CD14-positive monocyte (primary cell): ENCODE data around the gene PCED1A. TPM values are rescaled to one million over a fixed set of nuclear protein-coding genes. Genes with fewer than 3 reads are reported as not detected.
A peak's percentile ranks its signal among the peaks of the same experiment; 100 is the strongest.

Experiments used
- DNase-seq, 3 donors: peaks; one replicate each; pipeline ENCODE4 v3.0.0-alpha.2; 2011 to 2022
- H2AFZ ChIP-seq: 2 replicates; pipeline ENCODE4 v1.6.0; 2012; ENCODE audit warnings: mild to moderate bottlenecking, low read depth, low read length, inconsistent platforms; ENCODE audit not compliant: insufficient read depth, poor library complexity, severe bottlenecking
- H3K27ac ChIP-seq, 2 donors: 1 replicate in 1 of 2; 2 replicates in 1 of 2; pipeline ENCODE4 v1.5.1; 2012 to 2013; ENCODE audit warnings: low read length in 2 of 2, control low read depth in 1 of 2, inconsistent platforms in 1 of 2, low read depth in 1 of 2, mild to moderate bottlenecking in 1 of 2
- H3K27me3 ChIP-seq, 2 donors: one replicate each; pipeline versions ENCODE4 v1.6.0 to v1.6.1; 2011 to 2013; ENCODE audit warnings: low read length in 2 of 2; ENCODE audit not compliant: control insufficient read depth in 2 of 2, insufficient read depth in 2 of 2
- H3K36me3 ChIP-seq, 2 donors: replicated peaks in 1 of 2; 1 replicate in 1 of 2; 2 replicates in 1 of 2; pipeline versions ENCODE4 v1.5.1 to v1.6.1; 2012 to 2013; ENCODE audit warnings: low read length in 2 of 2, control low read depth in 1 of 2, inconsistent platforms in 1 of 2, mild to moderate bottlenecking in 1 of 2; ENCODE audit not compliant: insufficient read depth in 2 of 2, control insufficient read depth in 1 of 2
- H3K4me1 ChIP-seq, 2 donors: 1 replicate in 1 of 2; 2 replicates in 1 of 2; pipeline versions ENCODE4 v1.5.1 to v1.6.1; 2012 to 2013; ENCODE audit warnings: low read length in 2 of 2, control low read depth in 1 of 2, inconsistent platforms in 1 of 2, mild to moderate bottlenecking in 1 of 2, moderate library complexity in 1 of 2; ENCODE audit not compliant: insufficient read depth in 2 of 2, control insufficient read depth in 1 of 2
- H3K4me2 ChIP-seq: replicated peaks from 2 replicates; pipeline ENCODE3; 2012; ENCODE audit warnings: low read length, moderate library complexity, mild to moderate bottlenecking; ENCODE audit not compliant: poor library complexity, severe bottlenecking; ENCODE audit errors: extremely low read depth
- H3K4me3 ChIP-seq, 3 experiments: fragments of 200-600 bp in 1 of 3; sonication (generic) in 1 of 3; replicated peaks in 1 of 3; 1 replicate in 2 of 3; 2 replicates in 1 of 3; pipeline ENCODE4 v1.5.1; 2011 to 2013; ENCODE audit warnings: low read length in 3 of 3, mild to moderate bottlenecking in 3 of 3, control low read depth in 2 of 3, low read depth in 2 of 3, inconsistent platforms in 1 of 3, moderate library complexity in 1 of 3
- H3K79me2 ChIP-seq: 2 replicates; pipeline ENCODE4 v1.6.0; 2012; ENCODE audit warnings: mild to moderate bottlenecking, control low read depth, inconsistent platforms, low read length, moderate library complexity; ENCODE audit not compliant: insufficient read depth
- H3K9ac ChIP-seq: 2 replicates; pipeline ENCODE4 v1.6.0; 2017; ENCODE audit warnings: low read length, mild to moderate bottlenecking; ENCODE audit not compliant: insufficient read depth, poor library complexity, severe bottlenecking
- H3K9me3 ChIP-seq, 2 donors: replicated peaks in 1 of 2; 1 replicate in 1 of 2; 2 replicates in 1 of 2; pipeline versions ENCODE4 v1.5.1 to v1.6.1; 2012 to 2013; ENCODE audit warnings: low read length in 2 of 2, control low read depth in 1 of 2; ENCODE audit not compliant: control insufficient read depth in 1 of 2, insufficient read depth in 1 of 2
- H4K20me1 ChIP-seq: 2 replicates; pipeline ENCODE4 v1.6.0; 2012; ENCODE audit warnings: mild to moderate bottlenecking, low read length, control low read depth, moderate library complexity; ENCODE audit not compliant: insufficient read depth
- H3K27ac Mint-ChIP-seq, 7 donors: one replicate each; pipeline ENCODE4 v1.8.0; 2020; ENCODE audit warnings: mild to moderate bottlenecking in 7 of 7, mixed read lengths in 7 of 7, moderate library complexity in 6 of 7, inconsistent platforms in 2 of 7
- H3K27me3 Mint-ChIP-seq, 3 donors: one replicate each; pipeline ENCODE4 v1.8.0; 2021 to 2022; ENCODE audit warnings: low read depth in 3 of 3, mild to moderate bottlenecking in 3 of 3, mixed read lengths in 3 of 3, moderate library complexity in 3 of 3, inconsistent platforms in 1 of 3
- H3K36me3 Mint-ChIP-seq, 2 donors: one replicate each; pipeline ENCODE4 v1.8.0; 2020; ENCODE audit warnings: mixed read lengths in 2 of 2, inconsistent platforms in 1 of 2, mild to moderate bottlenecking in 1 of 2
- H3K4me1 Mint-ChIP-seq: one replicate; pipeline ENCODE4 v1.8.0; 2020; ENCODE audit warnings: mild to moderate bottlenecking, mixed read lengths
- H3K4me3 Mint-ChIP-seq, 2 donors: one replicate each; pipeline ENCODE4 v1.8.0; 2020; ENCODE audit warnings: mild to moderate bottlenecking in 2 of 2, mixed read lengths in 2 of 2, moderate library complexity in 1 of 2
- H3K9me3 Mint-ChIP-seq, 7 donors: one replicate each; pipeline ENCODE4 v1.8.0; 2020 to 2022; ENCODE audit warnings: mixed read lengths in 7 of 7, mild to moderate bottlenecking in 6 of 7, moderate library complexity in 6 of 7, inconsistent platforms in 2 of 7
- WGBS: methylation state at CpG from one replicate; pipeline ENCODE4 v1.1.5; 2013; ENCODE audit warnings: missing lambda C conversion rate; ENCODE audit not compliant: insufficient coverage; 5-methylcytosine and 5-hydroxymethylcytosine counted together
- intact Hi-C, 2 donors: fragments of 100-400 bp; cut with micrococcal nuclease; formaldehyde crosslinking; loops; one replicate each; pipeline versions ENCODE4 v1.15.0 to v1.15.1; 2023
- polyA plus RNA-seq, 3 donors: library from polyadenylated mRNA; depleted of rRNA in 1 of 3; unstranded in 2 of 3; stranded (reverse) in 1 of 3; fragments of 300-500 nt in 2 of 3; fragments of >200 nt in 1 of 3; fragmentation: Illumina TruSeq in 2 of 3; gene quantifications; 1 replicate in 2 of 3; 2 replicates in 1 of 3; pipeline ENCODE4 v1.2.3, GENCODE V29; 2012 to 2021
- TF ChIP-seq, protein P1 (sequence below): fragments of 200-600 bp; IDR thresholded peaks from one replicate; pipeline ENCODE4 v1.8.0; 2022; ENCODE audit warnings: antibody characterized with exemption, mild to moderate bottlenecking

PCED1A gene
- polyA plus RNA-seq, 3 donors: 9.1 to 85.2 (median 10.2) TPM

DNA sequence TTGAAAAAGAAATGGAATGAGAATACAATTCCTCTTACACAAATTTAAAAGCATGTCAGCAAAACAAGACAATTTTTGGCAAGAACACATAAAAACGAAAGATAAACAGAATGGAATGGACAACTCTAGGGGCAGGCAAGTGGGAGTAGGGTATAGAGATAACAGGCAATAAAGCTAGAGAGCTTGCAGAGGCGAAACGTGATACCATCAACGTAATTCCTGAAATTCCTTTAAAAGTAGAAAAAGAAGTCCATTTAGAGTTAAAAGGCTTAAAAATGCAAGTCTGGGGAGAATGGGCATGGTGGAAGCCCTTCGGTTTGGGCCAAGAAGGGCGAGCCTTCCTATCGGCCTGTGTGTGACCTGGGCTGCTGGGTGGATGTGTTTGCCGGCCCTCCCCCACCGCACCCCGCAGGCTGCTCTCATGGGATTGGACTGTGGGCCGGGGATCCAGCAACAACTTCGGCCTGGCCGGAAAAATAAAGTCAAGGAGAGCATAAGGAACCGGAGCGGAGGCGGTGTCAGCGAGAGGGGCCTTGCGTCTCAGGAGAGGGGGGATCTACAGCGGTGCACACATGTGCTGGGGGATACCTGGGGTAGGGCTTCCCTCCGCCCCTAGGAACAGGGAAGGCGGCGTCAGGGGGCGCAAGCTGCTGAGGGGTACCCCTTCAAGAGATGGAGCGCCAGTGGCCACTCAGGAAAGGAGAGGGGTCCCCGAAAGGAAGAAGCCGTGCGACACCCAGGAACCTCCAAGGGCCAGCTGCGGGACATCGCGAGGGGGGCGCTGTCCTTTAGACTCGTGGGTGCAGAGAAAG lies 20.2 kb downstream of the PCED1A start:
- H3K4me1 Mint-ChIP-seq: peaks cover 4% of the 10 kb centered on the region

DNA sequence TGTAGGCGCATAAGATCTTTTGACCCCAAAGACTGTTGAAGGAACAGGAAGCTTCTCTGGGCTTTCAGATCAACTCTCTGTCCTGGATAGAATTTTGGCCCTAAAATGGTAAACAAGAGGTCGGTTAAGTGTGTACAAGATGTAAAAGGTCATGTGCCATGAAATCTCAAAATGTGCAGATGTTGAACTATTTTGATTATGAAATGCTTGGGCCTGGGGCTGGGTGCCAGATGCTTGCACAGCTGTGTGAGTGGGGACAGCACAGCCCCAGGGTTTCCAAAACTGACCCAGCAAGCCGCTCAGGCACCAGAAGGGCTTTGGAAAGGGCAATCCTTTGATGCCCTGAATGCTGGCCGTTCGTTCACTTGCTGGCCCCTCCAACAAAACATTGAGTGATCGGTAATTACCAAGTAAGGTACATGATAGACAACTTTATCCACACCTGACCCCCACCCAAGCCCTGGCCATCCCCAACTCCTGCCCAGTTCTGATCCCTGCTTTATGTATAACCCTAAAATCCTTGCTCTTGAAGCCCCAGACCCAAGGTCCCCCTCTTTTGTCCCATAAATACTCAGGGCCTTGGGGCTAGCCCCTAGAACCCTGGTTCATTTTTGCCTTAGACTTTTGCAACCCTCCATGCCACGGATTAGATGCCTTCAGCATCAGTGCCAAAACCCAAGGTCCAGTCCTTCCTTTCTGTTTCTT lies 22.4 kb downstream of the PCED1A start:
- H3K27me3 Mint-ChIP-seq: peaks cover 29 to 36% (median 34%) of the 10 kb centered on the region in 3 donors

More for the DNA sequence above, 20.2 kb downstream of the PCED1A start:
- no peaks in the 10 kb centered on the region for H3K36me3 ChIP-seq
- no peak overlapping the region for H2AFZ ChIP-seq
- no peaks in the 10 kb centered on the region for H3K9me3 ChIP-seq
- H3K9ac ChIP-seq: no peak overlapping the region
- Mint-ChIP-seq H3K27ac (no peak overlapping the region), H3K27me3 (peaks cover 29 to 36% (median 34%) of the 10 kb centered on the region in 3 donors), H3K9me3 (peaks cover 0 to 4% (median 2%) of the 10 kb centered on the region in 7 donors), H3K36me3 (no peaks in the 10 kb centered on the region), H3K4me3 (peak overlapping the region in 1 of 2 donors; percentile 66)
- DNase-seq: no peak
- no peak overlapping the region for H3K4me3 ChIP-seq
- no peak overlapping the region for H3K27ac ChIP-seq
- H3K4me2 ChIP-seq: no peak overlapping the region
- peaks cover 18 to 33% of the 10 kb centered on the region in 2 donors for H3K27me3 ChIP-seq
- WGBS: 69% methylated on average over 31 of the region's 32 CpGs
- intact Hi-C loops: no loop called here
- H4K20me1 ChIP-seq: no peaks in the 10 kb centered on the region
- H3K79me2 ChIP-seq: no peaks in the 10 kb centered on the region
- H3K4me1 ChIP-seq: no peaks in the 10 kb centered on the region
- TF ChIP-seq, protein P1, sequence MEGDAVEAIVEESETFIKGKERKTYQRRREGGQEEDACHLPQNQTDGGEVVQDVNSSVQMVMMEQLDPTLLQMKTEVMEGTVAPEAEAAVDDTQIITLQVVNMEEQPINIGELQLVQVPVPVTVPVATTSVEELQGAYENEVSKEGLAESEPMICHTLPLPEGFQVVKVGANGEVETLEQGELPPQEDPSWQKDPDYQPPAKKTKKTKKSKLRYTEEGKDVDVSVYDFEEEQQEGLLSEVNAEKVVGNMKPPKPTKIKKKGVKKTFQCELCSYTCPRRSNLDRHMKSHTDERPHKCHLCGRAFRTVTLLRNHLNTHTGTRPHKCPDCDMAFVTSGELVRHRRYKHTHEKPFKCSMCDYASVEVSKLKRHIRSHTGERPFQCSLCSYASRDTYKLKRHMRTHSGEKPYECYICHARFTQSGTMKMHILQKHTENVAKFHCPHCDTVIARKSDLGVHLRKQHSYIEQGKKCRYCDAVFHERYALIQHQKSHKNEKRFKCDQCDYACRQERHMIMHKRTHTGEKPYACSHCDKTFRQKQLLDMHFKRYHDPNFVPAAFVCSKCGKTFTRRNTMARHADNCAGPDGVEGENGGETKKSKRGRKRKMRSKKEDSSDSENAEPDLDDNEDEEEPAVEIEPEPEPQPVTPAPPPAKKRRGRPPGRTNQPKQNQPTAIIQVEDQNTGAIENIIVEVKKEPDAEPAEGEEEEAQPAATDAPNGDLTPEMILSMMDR: no peak

More for the DNA sequence above, 22.4 kb downstream of the PCED1A start:
- Histone ChIP-seq H4K20me1 (no peaks in the 10 kb centered on the region), H3K9me3 (no peaks in the 10 kb centered on the region), H3K4me3 (no peak overlapping the region), H2AFZ (no peak overlapping the region), H3K4me1 (no peaks in the 10 kb centered on the region), H3K4me2 (no peak overlapping the region), H3K27me3 (peaks cover 18 to 33% of the 10 kb centered on the region in 2 donors), H3K9ac (no peak overlapping the region), H3K27ac (no peak overlapping the region), H3K79me2 (no peaks in the 10 kb centered on the region), H3K36me3 (no peaks in the 10 kb centered on the region)
- TF ChIP-seq, protein P1: no peak
- no peak overlapping the region for H3K27ac Mint-ChIP-seq
- 91% methylated on average over 6 of the region's 7 CpGs for WGBS
- no peak overlapping the region for H3K4me3 Mint-ChIP-seq
- no peak for DNase-seq
- H3K36me3 Mint-ChIP-seq: no peaks in the 10 kb centered on the region
- intact Hi-C loops: no loop called here
- H3K4me1 Mint-ChIP-seq: peaks cover 4% of the 10 kb centered on the region
- peaks cover 0 to 6% (median 3%) of the 10 kb centered on the region in 7 donors for H3K9me3 Mint-ChIP-seq
